ENCODE measurements around the gene MYADM. TPM values are rescaled to one million over a fixed set of nuclear protein-coding genes. Genes with fewer than 3 reads are reported as not detected.
"Not testable (repeated sequence)": the region's sequence is repeated elsewhere in the genome, so short reads cannot be mapped to it uniquely, and the experiment has no call there.

Gene MYADM
- total RNA-seq, 2 donors from 2014 or later: 48.8 to 72.8 TPM

- no peak overlapping the region for H3K27ac Mint-ChIP-seq
- no peaks in the 10 kb centered on the region for H3K27me3 Mint-ChIP-seq
- H3K9me3 Mint-ChIP-seq: no peaks in the 10 kb centered on the region
- peaks cover 8% of the 10 kb centered on the region for H3K4me1 Mint-ChIP-seq
- ATAC-seq (replicated peaks): no peak
- no peak overlapping the region for H3K4me3 Mint-ChIP-seq
- H3K36me3 Mint-ChIP-seq (ENCODE audit: low read depth): peaks cover 16% of the 10 kb centered on the region
Measured at GRCh38 chr19:53864308-53864836, 3.3 kb upstream of the MYADM start.

- Mint-ChIP-seq H3K4me3 (peak overlapping the region; percentile 96), H3K4me1 (peaks cover 8% of the 10 kb centered on the region), H3K9me3 (no peaks in the 10 kb centered on the region), H3K36me3 (ENCODE audit: low read depth) (peaks cover 23% of the 10 kb centered on the region), H3K27me3 (no peaks in the 10 kb centered on the region), H3K27ac (peak overlapping the region; percentile 99)
- ATAC-seq (replicated peaks): no peak
Measured at GRCh38 chr19:53865523-53865917, 2.2 kb upstream of the MYADM start.

- peak; percentile 46 for ATAC-seq (replicated peaks)
- H3K36me3 Mint-ChIP-seq (ENCODE audit: low read depth): peaks cover 29% of the 10 kb centered on the region
Measured at GRCh38 chr19:53865918-53866864, 1.5 kb upstream of the MYADM start.

GRCh38 chr19:53866865-53867224, 838 bp upstream of the MYADM start:
- H3K4me1 Mint-ChIP-seq: peaks cover 17% of the 10 kb centered on the region

More at GRCh38 chr19:53865918-53866864, 1.5 kb upstream of the MYADM start:
- no peaks in the 10 kb centered on the region for H3K27me3 Mint-ChIP-seq
- peak overlapping the region; percentile 96 for H3K4me3 Mint-ChIP-seq
- no peaks in the 10 kb centered on the region for H3K9me3 Mint-ChIP-seq
- H3K4me1 Mint-ChIP-seq: peaks cover 10% of the 10 kb centered on the region
- peak overlapping the region; percentile 99 for H3K27ac Mint-ChIP-seq

GRCh38 chr19:53868091-53868891, 608 bp downstream of the MYADM start:
- Mint-ChIP-seq H3K4me1 (peaks cover 21% of the 10 kb centered on the region), H3K9me3 (no peaks in the 10 kb centered on the region), H3K36me3 (ENCODE audit: low read depth) (peaks cover 50% of the 10 kb centered on the region), H3K27me3 (no peaks in the 10 kb centered on the region), H3K27ac (peak overlapping the region; percentile 99), H3K4me3 (peak overlapping the region; percentile 96)
- peak; percentile 6 for ATAC-seq (replicated peaks)

More at GRCh38 chr19:53866865-53867224, 838 bp upstream of the MYADM start:
- no peak for ATAC-seq (replicated peaks)
- Mint-ChIP-seq H3K36me3 (ENCODE audit: low read depth) (peaks cover 36% of the 10 kb centered on the region), H3K4me3 (peak overlapping the region; percentile 96), H3K27ac (peak overlapping the region; percentile 99), H3K9me3 (no peaks in the 10 kb centered on the region), H3K27me3 (no peaks in the 10 kb centered on the region)

GRCh38 chr19:53868892-53869804, 1.5 kb downstream of the MYADM start:
- peak; percentile 63 for ATAC-seq (replicated peaks)
- H3K27me3 Mint-ChIP-seq: no peaks in the 10 kb centered on the region
- H3K4me1 Mint-ChIP-seq: peaks cover 28% of the 10 kb centered on the region
- H3K4me3 Mint-ChIP-seq: peak overlapping the region; percentile 96
- peaks cover 59% of the 10 kb centered on the region for H3K36me3 Mint-ChIP-seq (ENCODE audit: low read depth)
- H3K9me3 Mint-ChIP-seq: no peaks in the 10 kb centered on the region
- H3K27ac Mint-ChIP-seq: peak overlapping the region; percentile 75

GRCh38 chr19:53869805-53870484, 2.3 kb downstream of the MYADM start:
- not testable (repeated sequence) for ATAC-seq (replicated peaks); H3K27me3 Mint-ChIP-seq; H3K9me3 Mint-ChIP-seq
- H3K27ac Mint-ChIP-seq: peak overlapping the region; percentile 75
- H3K4me1 Mint-ChIP-seq: peaks cover 36% of the 10 kb centered on the region
- H3K36me3 Mint-ChIP-seq (ENCODE audit: low read depth): peaks cover 67% of the 10 kb centered on the region
- peak overlapping the region; percentile 96 for H3K4me3 Mint-ChIP-seq

- Mint-ChIP-seq H3K36me3 (ENCODE audit: low read depth) (peaks cover 72% of the 10 kb centered on the region), H3K9me3 (no peaks in the 10 kb centered on the region), H3K4me1 (peaks cover 37% of the 10 kb centered on the region), H3K27ac (peak overlapping the region; percentile 4), H3K4me3 (peak overlapping the region; percentile 47), H3K27me3 (no peaks in the 10 kb centered on the region)
- ATAC-seq (replicated peaks): no peak
Measured at GRCh38 chr19:53870485-53870844, 2.8 kb downstream of the MYADM start.

GRCh38 chr19:53871454-53871853, 3.8 kb downstream of the MYADM start:
- no peaks in the 10 kb centered on the region for H3K9me3 Mint-ChIP-seq
- no peak for ATAC-seq (replicated peaks)
- H3K36me3 Mint-ChIP-seq (ENCODE audit: low read depth): peaks cover 82% of the 10 kb centered on the region
- peak overlapping the region; percentile 4 for H3K27ac Mint-ChIP-seq
- H3K27me3 Mint-ChIP-seq: no peaks in the 10 kb centered on the region
- H3K4me3 Mint-ChIP-seq: peak overlapping the region; percentile 47
- H3K4me1 Mint-ChIP-seq: peaks cover 37% of the 10 kb centered on the region

- H3K27me3 Mint-ChIP-seq: no peaks in the 10 kb centered on the region
- peak overlapping the region; percentile 10 for H3K4me3 Mint-ChIP-seq
- no peak for ATAC-seq (replicated peaks)
- H3K9me3 Mint-ChIP-seq: no peaks in the 10 kb centered on the region
- H3K4me1 Mint-ChIP-seq: peaks cover 36% of the 10 kb centered on the region
- H3K36me3 Mint-ChIP-seq (ENCODE audit: low read depth): peaks cover 78% of the 10 kb centered on the region
- peak overlapping the region; percentile 59 for H3K27ac Mint-ChIP-seq
Measured at GRCh38 chr19:53872762-53873161, 5.1 kb downstream of the MYADM start.

GRCh38 chr19:53873773-53874605, 6.3 kb downstream of the MYADM start:
- peak overlapping the region; percentile 35 for H3K4me3 Mint-ChIP-seq
- peaks cover 36% of the 10 kb centered on the region for H3K4me1 Mint-ChIP-seq
- H3K27me3 Mint-ChIP-seq: no peaks in the 10 kb centered on the region
- H3K9me3 Mint-ChIP-seq: no peaks in the 10 kb centered on the region
- peaks cover 69% of the 10 kb centered on the region for H3K36me3 Mint-ChIP-seq (ENCODE audit: low read depth)
- peak overlapping the region; percentile 55 for H3K27ac Mint-ChIP-seq
- ATAC-seq (replicated peaks): no peak

- H3K4me3 Mint-ChIP-seq: peak overlapping the region; percentile 35
- no peaks in the 10 kb centered on the region for H3K9me3 Mint-ChIP-seq
- no peaks in the 10 kb centered on the region for H3K27me3 Mint-ChIP-seq
- peaks cover 36% of the 10 kb centered on the region for H3K4me1 Mint-ChIP-seq
- ATAC-seq (replicated peaks): no peak
- peaks cover 66% of the 10 kb centered on the region for H3K36me3 Mint-ChIP-seq (ENCODE audit: low read depth)
- H3K27ac Mint-ChIP-seq: peak overlapping the region; percentile 55
Measured at GRCh38 chr19:53874606-53874990, 6.9 kb downstream of the MYADM start.
